ENCODE measurements around the gene BRINP1. TPM values are rescaled to one million over a fixed set of nuclear protein-coding genes. Genes with fewer than 3 reads are reported as not detected.

BRINP1 gene
- not detected for polyA plus RNA-seq (2012; ENCODE audit: low read depth, missing spikeins)

GRCh38 chr9:119368681-119369581, at the start of gene BRINP1:
Gene BRINP1, minus strand, starts transcription at chr9:119369435. Its CDS starts 56,080 bp downstream, at chr9:119313355.
- FAIRE-seq, result no peak
- DNase-seq (ENCODE audit: insufficient read length, low spot score), result no peak
- TF ChIP-seq POLR2A (IDR thresholded peaks at IDR 0.05; ENCODE audit: low read depth, low read length), result no peak
- no peak for TF ChIP-seq PAX5 (IDR thresholded peaks at IDR 0.05; ENCODE audit: insufficient read depth, low read length, severe bottlenecking)
- no peak for TF ChIP-seq SPI1 (IDR thresholded peaks at IDR 0.05; ENCODE audit: low read depth, low read length)

GRCh38 chr9:119418721-119419120, 49.5 kb upstream of the BRINP1 start:
- FAIRE-seq (no peak), DNase-seq (ENCODE audit: insufficient read length, low spot score) (no peak)

GRCh38 chr9:119416793-119417192, 47.6 kb upstream of the BRINP1 start:
- TF ChIP-seq TAF1 (IDR thresholded peaks at IDR 0.05; ENCODE audit: low read depth, low read length) (no peak), POU2F2 (IDR thresholded peaks at IDR 0.05; ENCODE audit: low read depth, low read length) (no peak), POLR2A (IDR thresholded peaks at IDR 0.05; ENCODE audit: low read depth, low read length) (no peak), SPI1 (IDR thresholded peaks at IDR 0.05; ENCODE audit: low read depth, low read length) (no peak), POLR2AphosphoS5 (IDR thresholded peaks at IDR 0.05; ENCODE audit: low read depth, low read length) (no peak), PAX5 (IDR thresholded peaks at IDR 0.05; ENCODE audit: insufficient read depth, low read length, severe bottlenecking) (no peak)
- no peak for FAIRE-seq
- no peak for DNase-seq (ENCODE audit: insufficient read length, low spot score)

More at GRCh38 chr9:119418721-119419120, 49.5 kb upstream of the BRINP1 start:
- TF ChIP-seq POLR2AphosphoS5 (IDR thresholded peaks at IDR 0.05; ENCODE audit: low read depth, low read length), result no peak
- TF ChIP-seq POU2F2 (IDR thresholded peaks at IDR 0.05; ENCODE audit: low read depth, low read length), result no peak
- TF ChIP-seq PAX5 (IDR thresholded peaks at IDR 0.05; ENCODE audit: insufficient read depth, low read length, severe bottlenecking), result no peak
- no peak for TF ChIP-seq SPI1 (IDR thresholded peaks at IDR 0.05; ENCODE audit: low read depth, low read length)
- no peak for TF ChIP-seq POLR2A (IDR thresholded peaks at IDR 0.05; ENCODE audit: low read depth, low read length)
- no peak for TF ChIP-seq TAF1 (IDR thresholded peaks at IDR 0.05; ENCODE audit: low read depth, low read length)

- no peak for FAIRE-seq
- TF ChIP-seq SPI1 (IDR thresholded peaks at IDR 0.05; ENCODE audit: low read depth, low read length) (no peak), PAX5 (IDR thresholded peaks at IDR 0.05; ENCODE audit: insufficient read depth, low read length, severe bottlenecking) (no peak), TAF1 (IDR thresholded peaks at IDR 0.05; ENCODE audit: low read depth, low read length) (no peak), POLR2AphosphoS5 (IDR thresholded peaks at IDR 0.05; ENCODE audit: low read depth, low read length) (no peak), POU2F2 (IDR thresholded peaks at IDR 0.05; ENCODE audit: low read depth, low read length) (no peak), POLR2A (IDR thresholded peaks at IDR 0.05; ENCODE audit: low read depth, low read length) (no peak)
- DNase-seq (ENCODE audit: insufficient read length, low spot score), result no peak
Observed at GRCh38 chr9:119412399-119412798, 43.2 kb upstream of the BRINP1 start.

- no peak for TF ChIP-seq SPI1 (IDR thresholded peaks at IDR 0.05; ENCODE audit: low read depth, low read length)
- no peak for TF ChIP-seq POLR2AphosphoS5 (IDR thresholded peaks at IDR 0.05; ENCODE audit: low read depth, low read length)
- TF ChIP-seq PAX5 (IDR thresholded peaks at IDR 0.05; ENCODE audit: insufficient read depth, low read length, severe bottlenecking), result no peak
- TF ChIP-seq POLR2A (IDR thresholded peaks at IDR 0.05; ENCODE audit: low read depth, low read length), result no peak
- no peak for TF ChIP-seq POU2F2 (IDR thresholded peaks at IDR 0.05; ENCODE audit: low read depth, low read length)
- no peak for TF ChIP-seq TAF1 (IDR thresholded peaks at IDR 0.05; ENCODE audit: low read depth, low read length)
- no peak for FAIRE-seq
- DNase-seq (ENCODE audit: insufficient read length, low spot score), result no peak
Observed at GRCh38 chr9:119409552-119409951, 40.3 kb upstream of the BRINP1 start.

GRCh38 chr9:119400606-119401005, 31.4 kb upstream of the BRINP1 start:
- TF ChIP-seq POU2F2 (IDR thresholded peaks at IDR 0.05; ENCODE audit: low read depth, low read length), result no peak
- TF ChIP-seq TAF1 (IDR thresholded peaks at IDR 0.05; ENCODE audit: low read depth, low read length), result no peak
- no peak for TF ChIP-seq POLR2A (IDR thresholded peaks at IDR 0.05; ENCODE audit: low read depth, low read length)
- TF ChIP-seq SPI1 (IDR thresholded peaks at IDR 0.05; ENCODE audit: low read depth, low read length), result no peak
- no peak for TF ChIP-seq POLR2AphosphoS5 (IDR thresholded peaks at IDR 0.05; ENCODE audit: low read depth, low read length)
- no peak for TF ChIP-seq PAX5 (IDR thresholded peaks at IDR 0.05; ENCODE audit: insufficient read depth, low read length, severe bottlenecking)
- FAIRE-seq (no peak), DNase-seq (ENCODE audit: insufficient read length, low spot score) (no peak)

- no peak for FAIRE-seq
- TF ChIP-seq POLR2A (IDR thresholded peaks at IDR 0.05; ENCODE audit: low read depth, low read length) (no peak), POU2F2 (IDR thresholded peaks at IDR 0.05; ENCODE audit: low read depth, low read length) (no peak), POLR2AphosphoS5 (IDR thresholded peaks at IDR 0.05; ENCODE audit: low read depth, low read length) (no peak), PAX5 (IDR thresholded peaks at IDR 0.05; ENCODE audit: insufficient read depth, low read length, severe bottlenecking) (no peak), SPI1 (IDR thresholded peaks at IDR 0.05; ENCODE audit: low read depth, low read length) (no peak), TAF1 (IDR thresholded peaks at IDR 0.05; ENCODE audit: low read depth, low read length) (no peak)
Observed at GRCh38 chr9:119398350-119398749, 29.1 kb upstream of the BRINP1 start.

GRCh38 chr9:119391878-119392277, 22.6 kb upstream of the BRINP1 start:
- FAIRE-seq (no peak), DNase-seq (ENCODE audit: insufficient read length, low spot score) (no peak)
- TF ChIP-seq SPI1 (IDR thresholded peaks at IDR 0.05; ENCODE audit: low read depth, low read length) (no peak), POLR2A (IDR thresholded peaks at IDR 0.05; ENCODE audit: low read depth, low read length) (no peak), TAF1 (IDR thresholded peaks at IDR 0.05; ENCODE audit: low read depth, low read length) (no peak), PAX5 (IDR thresholded peaks at IDR 0.05; ENCODE audit: insufficient read depth, low read length, severe bottlenecking) (no peak), POLR2AphosphoS5 (IDR thresholded peaks at IDR 0.05; ENCODE audit: low read depth, low read length) (no peak), POU2F2 (IDR thresholded peaks at IDR 0.05; ENCODE audit: low read depth, low read length) (no peak)

More at GRCh38 chr9:119398350-119398749, 29.1 kb upstream of the BRINP1 start:
- DNase-seq (ENCODE audit: insufficient read length, low spot score), result no peak

- FAIRE-seq, result no peak
- TF ChIP-seq TAF1 (IDR thresholded peaks at IDR 0.05; ENCODE audit: low read depth, low read length) (no peak), POU2F2 (IDR thresholded peaks at IDR 0.05; ENCODE audit: low read depth, low read length) (no peak), POLR2A (IDR thresholded peaks at IDR 0.05; ENCODE audit: low read depth, low read length) (no peak), PAX5 (IDR thresholded peaks at IDR 0.05; ENCODE audit: insufficient read depth, low read length, severe bottlenecking) (no peak), POLR2AphosphoS5 (IDR thresholded peaks at IDR 0.05; ENCODE audit: low read depth, low read length) (no peak), SPI1 (IDR thresholded peaks at IDR 0.05; ENCODE audit: low read depth, low read length) (no peak)
- DNase-seq (ENCODE audit: insufficient read length, low spot score), result no peak
Observed at GRCh38 chr9:119375892-119376291, 6.7 kb upstream of the BRINP1 start.
